NCI-H460 (cell line): ENCODE measurements around the gene CA11. TPM values are rescaled to one million over a fixed set of nuclear protein-coding genes. Genes with fewer than 3 reads are reported as not detected.

Experiments used
- DNase-seq: peaks from one replicate; pipeline ENCODE4 v3.0.0-alpha.2; 2016; ENCODE audit warnings: low read depth; ENCODE audit errors: extremely low read depth
- total RNA-seq: library from RNA; depleted of rRNA; stranded (reverse); fragments of >200 nt; shearing (Covaris generic); gene quantifications from 2 replicates; pipeline ENCODE4 v1.2.3, GENCODE V29; 2014

The CA11 gene
- total RNA-seq, 1 experiment from 2014 or later = 3.3 TPM

DNA sequence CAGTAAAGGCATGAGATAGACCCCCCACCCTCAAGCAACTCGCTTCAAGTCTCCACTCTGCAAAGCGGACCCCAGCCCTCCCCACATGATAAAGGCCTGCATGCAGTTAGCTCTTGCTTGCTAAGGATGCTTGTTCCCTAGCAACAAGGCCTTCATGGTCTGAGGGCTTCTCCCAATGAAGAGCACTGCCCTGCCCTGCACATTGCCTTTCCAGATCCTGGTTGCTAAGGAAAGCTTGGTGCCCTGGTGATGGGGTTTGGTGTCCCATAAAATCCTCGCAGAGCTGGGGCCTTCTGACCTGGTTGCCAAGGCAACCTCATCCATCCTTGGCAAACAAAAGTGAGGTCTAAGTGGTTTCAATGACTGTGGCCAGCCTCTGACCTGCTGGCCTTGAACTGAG lies 14.8 kb downstream of the CA11 start:
- DNase-seq = no peak

DNA sequence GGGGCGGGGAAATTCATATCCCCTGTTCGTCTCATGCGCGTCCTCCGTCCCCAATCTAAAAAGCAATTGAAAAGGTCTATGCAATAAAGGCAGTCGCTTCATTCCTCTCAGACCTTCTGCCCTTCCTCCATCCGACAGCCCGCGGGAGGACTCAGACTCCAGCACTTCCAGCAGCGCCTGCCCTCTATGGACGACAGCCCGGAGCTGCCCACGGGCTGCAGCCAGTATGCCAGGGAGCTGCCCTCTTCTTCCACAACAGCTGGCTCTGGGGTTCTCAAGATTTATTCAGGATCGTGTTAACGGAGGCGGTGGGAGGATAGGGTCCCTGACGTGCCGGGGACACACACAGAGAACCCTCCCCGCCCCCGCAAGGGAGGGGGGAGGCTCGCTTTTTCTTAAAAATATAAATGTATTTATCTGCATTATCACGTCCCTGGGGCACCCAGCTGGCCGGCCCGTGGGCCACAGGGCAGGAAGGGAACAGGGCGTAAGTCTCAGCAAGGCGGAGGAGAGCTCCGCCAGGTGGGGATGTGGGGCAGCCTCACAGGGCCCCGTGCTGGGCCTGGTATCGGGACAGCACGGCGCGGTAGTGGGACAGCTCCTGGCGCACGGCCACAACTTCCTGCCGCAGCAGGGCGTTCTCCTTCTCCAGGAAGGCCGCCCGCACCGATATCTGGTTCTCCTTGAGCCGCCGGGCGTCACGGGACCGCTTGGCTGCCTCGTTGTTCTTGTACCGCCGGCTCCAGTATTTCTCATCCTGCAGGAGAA lies 15.5 kb downstream of the CA11 start:
- no peak for DNase-seq

DNA sequence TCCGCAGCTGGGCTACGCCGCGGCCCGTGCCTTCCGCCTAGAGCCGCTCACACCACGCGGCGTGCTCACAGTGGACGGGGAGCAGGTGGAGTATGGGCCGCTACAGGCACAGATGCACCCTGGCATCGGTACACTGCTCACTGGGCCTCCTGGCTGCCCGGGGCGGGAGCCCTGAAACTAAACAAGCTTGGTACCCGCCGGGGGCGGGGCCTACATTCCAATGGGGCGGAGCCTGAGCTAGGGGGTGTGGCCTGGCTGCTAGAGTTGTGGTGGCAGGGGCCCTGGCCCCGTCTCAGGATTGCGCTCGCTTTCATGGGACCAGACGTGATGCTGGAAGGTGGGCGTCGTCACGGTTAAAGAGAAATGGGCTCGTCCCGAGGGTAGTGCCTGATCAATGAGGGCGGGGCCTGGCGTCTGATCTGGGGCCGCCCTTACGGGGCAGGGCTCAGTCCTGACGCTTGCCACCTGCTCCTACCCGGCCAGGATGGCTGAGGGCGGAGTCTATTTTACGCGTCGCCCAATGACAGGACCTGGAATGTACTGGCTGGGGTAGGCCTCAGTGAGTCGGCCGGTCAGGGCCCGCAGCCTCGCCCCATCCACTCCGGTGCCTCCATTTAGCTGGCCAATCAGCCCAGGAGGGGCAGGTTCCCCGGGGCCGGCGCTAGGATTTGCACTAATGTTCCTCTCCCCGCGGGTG lies 16.2 kb downstream of the CA11 start:
- no peak for DNase-seq

DNA sequence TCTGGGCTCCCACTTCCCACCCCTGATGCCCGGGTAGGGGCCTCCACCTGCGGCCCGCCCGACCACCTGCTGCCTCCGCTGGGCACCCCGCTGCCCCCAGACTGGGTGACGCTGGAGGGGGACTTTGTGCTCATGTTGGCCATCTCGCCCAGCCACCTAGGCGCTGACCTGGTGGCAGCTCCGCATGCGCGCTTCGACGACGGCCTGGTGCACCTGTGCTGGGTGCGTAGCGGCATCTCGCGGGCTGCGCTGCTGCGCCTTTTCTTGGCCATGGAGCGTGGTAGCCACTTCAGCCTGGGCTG lies 16.7 kb downstream of the CA11 start:
- DNase-seq = no peak

DNA sequence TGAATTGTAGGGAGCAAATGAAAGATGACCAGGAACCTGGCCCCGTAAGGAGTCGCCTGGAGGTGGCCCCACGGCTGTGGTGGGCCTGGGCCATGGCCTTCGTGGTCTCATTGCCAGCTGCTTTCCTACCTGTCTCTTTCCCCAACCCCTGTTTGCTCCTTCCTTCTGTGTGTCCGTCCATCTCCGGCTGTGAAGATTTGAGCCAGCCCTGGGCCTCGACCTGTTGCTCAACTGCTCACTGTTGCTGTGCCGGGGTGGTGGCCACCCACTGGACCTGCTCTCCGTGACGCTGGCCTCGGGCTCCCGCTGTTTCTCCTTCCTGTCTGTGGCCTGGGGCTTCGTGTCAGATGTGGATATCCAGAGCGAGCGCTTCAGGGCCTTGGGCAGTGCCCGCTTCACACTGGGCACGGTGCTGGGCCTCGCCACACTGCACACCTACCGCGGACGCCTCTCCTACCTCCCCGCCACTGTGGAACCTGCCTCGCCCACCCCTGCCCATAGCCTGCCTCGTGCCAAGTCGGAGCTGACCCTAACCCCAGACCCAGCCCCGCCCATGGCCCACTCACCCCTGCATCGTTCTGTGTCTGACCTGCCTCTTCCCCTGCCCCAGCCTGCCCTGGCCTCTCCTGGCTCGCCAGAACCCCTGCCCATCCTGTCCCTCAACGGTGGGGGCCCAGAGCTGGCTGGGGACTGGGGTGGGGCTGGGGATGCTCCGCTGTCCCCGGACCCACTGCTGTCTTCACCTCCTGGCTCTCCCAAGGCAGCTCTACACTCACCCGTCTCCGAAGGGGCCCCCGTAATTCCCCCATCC lies 17.3 kb downstream of the CA11 start:
- no peak for DNase-seq

DNA sequence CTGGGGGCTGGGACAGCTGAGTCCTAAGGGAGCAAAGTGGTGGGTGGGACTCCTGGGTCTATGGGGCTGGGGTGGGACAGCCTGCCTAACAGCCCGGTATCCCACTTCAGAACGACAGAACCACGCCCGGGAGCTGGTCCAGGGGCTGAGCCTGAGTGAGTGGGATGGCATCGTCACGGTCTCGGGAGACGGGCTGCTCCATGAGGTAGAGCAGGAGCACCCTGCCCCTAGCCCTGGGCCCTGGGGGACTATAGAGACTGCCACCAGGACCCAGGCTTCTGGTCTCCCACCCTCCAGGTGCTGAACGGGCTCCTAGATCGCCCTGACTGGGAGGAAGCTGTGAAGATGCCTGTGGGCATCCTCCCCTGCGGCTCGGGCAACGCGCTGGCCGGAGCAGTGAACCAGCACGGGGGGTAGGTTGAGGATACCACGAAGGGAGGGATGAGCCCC lies 18.1 kb downstream of the CA11 start:
- DNase-seq = no peak

DNA sequence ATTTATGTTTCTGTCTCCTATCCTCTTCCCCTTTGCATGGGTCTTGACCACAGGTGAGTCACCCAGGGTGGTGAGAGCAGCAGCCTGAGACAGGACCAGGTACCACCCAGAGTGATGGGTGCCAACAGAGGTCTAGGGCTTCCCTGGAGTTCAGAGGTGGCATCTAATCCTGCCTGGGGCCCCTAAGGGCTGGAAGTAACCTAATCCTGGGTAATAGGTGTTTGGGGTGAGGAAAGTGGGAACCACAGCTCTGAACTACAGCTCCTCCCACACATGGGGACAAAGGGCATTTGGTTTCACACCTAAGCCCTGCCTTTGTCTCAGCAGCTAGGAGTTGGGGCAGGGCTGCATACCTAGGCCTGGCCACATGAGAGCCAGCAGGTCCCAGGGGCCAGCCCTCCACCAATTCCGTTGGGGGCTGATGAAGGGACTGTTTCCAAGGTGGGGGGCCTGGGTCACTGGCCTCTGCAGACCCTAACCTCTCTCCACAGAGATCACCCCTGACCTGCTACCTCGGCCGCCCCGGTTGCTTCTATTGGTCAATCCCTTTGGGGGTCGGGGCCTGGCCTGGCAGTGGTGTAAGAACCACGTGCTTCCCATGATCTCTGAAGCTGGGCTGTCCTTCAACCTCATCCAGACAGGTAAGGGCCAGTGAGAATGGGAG lies 18.7 kb downstream of the CA11 start:
- DNase-seq = no peak

DNA sequence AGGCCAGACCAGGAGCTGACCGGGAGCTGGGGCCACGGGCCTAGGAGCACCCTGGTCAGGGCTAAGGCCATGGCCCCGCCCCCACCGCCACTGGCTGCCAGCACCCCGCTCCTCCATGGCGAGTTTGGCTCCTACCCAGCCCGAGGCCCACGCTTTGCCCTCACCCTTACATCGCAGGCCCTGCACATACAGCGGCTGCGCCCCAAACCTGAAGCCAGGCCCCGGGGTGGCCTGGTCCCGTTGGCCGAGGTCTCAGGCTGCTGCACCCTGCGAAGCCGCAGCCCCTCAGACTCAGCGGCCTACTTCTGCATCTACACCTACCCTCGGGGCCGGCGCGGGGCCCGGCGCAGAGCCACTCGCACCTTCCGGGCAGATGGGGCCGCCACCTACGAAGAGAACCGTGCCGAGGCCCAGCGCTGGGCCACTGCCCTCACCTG lies 20.1 kb downstream of the CA11 start:
- no peak for DNase-seq

DNA sequence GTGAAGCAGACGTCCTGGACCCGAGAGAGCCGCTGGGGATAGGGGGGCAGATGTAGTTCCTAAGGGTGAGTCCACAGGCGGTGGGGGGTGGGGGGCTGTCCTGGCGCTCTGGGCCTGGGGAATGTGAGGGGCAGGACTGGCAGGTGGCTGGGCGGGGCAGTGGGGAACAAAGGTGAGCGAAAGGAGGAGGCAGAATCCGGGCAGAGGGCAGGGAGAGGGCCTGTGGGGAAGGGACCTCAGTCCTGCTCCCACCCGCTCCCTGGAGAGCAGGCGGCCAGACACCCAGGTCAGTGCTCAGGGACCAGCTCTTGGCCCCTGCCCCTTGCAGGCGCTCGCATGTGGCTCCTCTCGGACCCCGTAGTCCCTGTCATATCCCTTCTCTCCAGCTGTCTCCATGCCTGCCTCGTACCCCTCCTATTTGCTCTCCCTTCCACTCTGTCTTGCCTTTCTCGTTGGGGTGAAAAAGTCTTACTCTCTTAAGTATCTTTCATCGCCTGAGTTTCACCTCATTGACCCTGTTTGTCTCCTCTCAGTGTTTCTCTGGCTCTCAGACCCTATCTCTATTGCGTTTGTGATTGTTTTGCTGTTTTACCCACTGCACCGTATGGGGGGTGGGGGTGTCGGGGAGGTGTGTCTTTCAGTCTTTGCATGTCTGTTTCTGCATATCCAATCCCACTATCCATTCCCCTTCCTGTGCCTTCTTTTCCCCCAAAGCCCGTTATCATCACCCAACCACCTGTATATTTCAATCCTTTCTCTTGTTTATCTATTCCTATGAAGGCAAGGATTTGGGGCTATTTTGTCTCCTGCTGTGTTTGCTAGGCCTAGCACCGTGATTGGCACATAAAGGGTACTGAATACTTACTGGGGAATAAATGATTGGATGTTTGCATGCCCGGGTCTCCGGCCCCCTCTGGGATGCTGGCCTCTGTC lies 20.9 kb downstream of the CA11 start:
- no peak for DNase-seq

DNA sequence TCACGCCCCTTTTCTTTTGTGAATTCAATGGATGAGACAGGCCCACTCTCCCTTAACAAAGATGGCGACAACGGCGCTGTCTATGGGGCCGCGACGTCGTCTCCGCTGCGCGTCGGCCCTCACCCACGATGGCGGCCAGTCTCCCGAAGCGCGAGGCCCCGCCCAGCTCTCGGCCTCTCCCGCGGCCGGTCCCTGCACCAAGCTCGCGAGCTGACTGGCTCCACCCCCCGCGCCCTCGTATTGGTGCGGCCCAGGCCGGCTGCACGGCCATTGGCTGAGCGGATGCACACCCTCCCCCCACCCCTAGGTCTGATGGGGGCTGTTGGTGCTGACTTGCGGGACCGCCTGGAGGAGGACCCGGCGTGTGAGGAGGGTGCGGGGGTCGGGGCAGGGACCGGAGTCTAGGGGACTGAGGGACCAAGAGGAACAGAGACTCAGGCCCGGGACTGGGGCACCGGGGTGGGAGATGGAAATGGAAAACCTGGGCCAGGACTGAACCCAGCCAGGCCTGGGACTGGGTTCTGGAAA lies 21.9 kb downstream of the CA11 start:
- DNase-seq = peak; percentile 72

DNA sequence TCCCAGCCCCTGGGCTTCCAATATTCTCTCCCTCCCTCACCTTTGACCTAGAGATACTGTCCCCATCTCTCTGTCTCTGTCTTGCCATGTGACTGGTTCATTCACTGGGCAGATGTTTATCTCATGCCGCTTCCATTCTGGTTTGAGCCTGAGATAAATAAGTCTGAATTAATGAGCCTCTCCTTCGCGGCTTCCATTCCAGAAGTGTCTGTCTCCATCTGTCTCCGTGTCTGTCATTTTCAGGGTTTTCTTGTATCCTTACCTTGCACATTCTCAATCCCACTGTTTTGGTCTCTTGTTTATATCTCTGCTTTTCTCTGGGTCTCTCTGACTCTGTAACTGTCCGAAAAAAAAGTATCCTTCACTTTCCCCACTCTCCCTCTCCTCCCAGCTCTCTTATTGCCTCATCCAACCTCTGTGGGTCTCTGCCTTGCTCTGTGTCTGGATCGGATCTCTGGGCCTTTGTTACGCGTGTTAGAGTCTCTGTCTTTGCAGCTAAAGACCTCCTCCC lies 22.4 kb downstream of the CA11 start:
- DNase-seq = no peak

DNA sequence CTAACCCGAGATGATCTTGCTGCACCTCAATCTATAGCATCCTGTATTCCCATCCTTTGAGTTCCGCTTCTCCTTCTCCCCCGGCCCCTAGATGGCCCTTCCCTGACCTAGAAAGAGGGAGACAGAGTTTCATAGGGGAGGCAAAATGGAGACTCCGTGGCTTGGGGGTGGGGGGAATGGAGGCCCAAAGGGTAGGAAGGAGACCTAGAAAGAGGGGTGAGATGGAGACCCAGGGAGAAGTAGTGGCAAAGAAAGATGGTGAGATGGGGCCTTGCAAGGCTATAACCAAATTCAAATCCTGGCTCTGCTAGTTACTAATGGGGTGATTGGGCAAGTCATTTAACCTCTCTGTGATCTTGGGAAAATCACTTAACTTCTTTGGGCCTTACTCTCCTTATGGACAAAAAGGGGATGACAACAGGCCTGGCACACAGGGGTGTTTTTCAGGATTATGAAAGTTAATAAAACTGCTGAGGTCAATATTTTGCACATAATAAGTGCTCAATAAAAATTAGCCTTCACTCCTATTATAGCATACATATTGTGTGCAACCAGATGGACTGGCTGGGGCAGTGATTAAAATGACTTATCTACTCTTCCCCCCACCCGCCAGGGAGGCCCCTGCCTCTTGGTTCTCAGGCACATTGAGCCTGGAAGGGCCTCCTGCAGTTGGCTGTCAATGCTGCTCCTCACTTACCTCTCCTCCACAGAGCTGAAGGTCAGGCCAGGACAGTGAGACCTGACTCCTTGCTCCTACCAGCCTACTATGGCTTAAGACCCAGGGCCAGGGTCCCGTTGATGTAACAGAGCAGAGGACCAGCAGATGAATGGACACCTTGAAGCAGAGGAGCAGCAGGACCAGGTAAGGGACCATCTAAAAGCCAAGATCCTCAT lies 26.0 kb downstream of the CA11 start:
- no peak for DNase-seq

DNA sequence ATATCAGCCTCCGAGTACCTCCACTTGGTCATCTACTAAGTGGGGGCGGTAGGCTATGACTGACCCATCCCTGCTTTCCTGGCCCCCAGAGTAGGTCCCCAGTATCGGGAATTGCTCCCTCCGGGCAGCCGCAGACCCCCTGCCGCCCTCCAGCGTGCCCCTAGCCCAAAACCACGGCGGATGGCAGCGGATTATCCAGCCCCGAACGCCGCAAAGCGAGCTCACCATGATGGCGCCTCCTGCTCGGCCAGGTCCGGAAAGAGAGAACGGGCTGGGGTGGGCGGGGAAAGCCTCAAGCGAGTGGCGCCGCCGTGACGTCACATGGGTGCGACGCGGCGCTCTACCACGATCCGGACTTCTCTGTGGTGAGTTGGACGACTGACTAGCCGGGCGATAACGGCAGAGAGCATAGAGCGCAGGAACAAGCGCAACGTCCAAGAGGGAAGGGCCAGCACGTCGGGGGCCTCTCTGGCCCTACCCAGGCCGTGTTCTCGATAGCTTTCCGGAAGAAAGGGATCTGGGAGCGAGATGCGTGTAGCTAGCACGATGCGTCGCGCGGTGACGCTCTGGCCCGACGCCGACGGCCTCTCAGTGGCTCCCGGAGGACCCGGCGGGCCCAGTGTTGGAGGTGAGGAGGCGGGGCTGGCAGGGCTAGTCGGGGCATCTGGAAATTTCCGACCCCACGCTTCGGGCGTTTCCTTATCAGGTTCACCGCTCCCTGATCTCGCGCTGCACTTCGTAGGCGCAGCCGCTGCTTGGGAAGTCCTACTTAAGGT lies 26.9 kb downstream of the CA11 start, which contains the start of the genes RPL18 and SPHK2:
RPL18 (minus strand) TSS at position 263 of the 776 bp plus-strand sequence; CDS start at position 228, 35 bp downstream.
SPHK2 (plus strand) TSS at position 591 of the 776 bp plus-strand sequence. CDS start 1,009 bp downstream, outside the sequence.
- peak; percentile 98 for DNase-seq

DNA sequence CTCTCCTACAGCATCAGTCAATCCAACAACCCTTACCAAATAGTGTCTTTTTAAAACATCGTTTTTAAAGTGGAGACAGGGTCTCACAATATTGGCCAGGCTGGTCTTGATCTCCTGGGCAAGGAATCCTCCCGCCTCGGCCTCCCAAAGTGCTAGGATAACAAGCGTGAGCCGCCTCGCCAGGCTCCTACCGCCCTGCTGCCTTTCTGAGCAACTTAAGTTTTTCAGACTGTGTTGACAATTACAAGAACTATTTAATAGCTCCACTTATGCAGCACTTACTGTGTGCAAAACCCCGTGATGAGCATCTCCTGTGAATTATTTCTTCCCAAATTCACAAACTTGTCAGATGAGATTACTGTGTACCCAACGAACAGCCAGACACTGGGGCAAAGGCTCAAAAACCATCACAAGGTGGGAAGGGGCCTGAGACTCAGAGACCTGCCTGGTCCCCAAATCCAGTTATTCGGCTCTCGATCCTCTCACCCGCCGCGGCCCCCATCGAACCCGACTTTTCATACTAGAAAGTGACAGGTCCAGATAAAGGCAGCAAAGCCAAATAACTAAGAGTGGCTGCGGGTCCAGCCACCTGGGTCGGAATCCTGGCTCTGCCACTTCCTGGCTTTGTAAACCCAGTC lies 27.6 kb downstream of the CA11 start:
- no peak for DNase-seq

DNA sequence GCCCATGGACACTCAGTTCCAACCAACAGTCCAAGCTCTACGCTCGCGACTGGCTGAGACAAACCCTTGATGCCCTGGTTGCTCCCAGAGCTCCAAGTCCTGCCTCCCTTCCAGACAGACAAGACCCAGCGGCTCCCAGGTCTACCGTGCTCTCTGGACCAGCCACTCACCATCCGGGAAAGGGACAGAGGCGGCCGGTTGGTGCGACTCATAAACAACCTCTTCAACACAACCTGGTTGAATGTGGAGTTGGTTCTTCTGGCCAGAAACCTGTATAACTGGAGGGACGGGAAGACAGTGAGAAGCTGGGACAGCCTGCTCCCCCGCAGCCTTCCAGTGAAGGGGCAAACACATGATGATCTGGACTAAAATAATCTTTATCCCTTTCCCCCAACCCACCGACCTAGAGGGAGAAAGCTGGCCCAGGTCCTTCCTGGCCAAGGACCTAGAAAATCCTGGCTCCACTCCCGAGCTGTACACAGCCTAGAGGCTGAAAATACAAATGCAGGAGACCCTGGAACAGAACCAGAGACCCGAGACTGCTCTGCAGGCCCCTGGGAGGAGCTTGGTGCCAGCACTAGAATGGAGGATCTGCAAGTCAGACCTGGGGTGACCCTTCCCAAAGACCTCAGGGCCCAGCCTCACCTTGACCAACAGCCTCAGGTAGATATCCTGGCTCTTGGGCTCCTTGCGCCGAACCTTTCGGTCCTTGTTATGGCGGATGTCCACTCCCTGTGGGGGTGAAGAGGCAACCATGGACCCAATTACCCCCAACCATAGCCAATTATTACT lies 28.6 kb downstream of the CA11 start:
- no peak for DNase-seq

DNA sequence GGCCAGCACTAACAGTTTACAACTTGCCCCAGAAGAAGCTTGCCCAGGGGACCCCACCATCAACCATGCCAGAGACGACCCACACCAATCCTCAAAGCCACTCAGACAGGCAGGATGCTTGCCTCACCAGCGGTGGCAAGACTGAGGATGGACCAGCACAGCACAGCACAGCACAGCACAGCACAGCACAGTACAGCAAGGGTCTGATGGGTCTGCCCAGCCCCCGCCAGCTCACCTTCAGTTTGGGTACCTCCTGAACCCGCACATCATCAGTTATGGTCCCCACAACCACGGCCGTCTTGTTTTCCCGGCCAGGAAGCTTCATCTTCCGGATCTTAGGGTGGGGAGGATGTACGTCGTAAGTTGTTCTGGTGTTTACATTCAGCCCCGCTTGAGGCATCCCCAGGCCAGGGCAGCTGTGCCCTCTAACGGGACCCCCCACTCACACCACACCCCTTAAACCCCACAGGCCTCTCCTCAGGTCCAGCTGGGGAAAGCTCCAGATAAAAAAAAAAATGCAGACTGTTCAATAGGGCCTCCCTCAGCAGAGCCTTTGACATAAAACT lies 29.4 kb downstream of the CA11 start:
- DNase-seq = no peak
